SJCRH30 (cell line): Measurements from ENCODE around the gene PTPRM. TPM values are rescaled to one million over a fixed set of nuclear protein-coding genes. Genes with fewer than 3 reads are reported as not detected.

Experiments
- DNase-seq, 2 experiments: peaks; one replicate each; pipeline ENCODE4 v3.0.0-alpha.2; 2015 to 2020
- H3K27ac ChIP-seq: fragments of 250-450 bp; sonication (Bioruptor Pico); 2 replicates; pipeline ENCODE4 v1.5.1; 2020; ENCODE audit warnings: mild to moderate bottlenecking, moderate library complexity
- H3K27me3 ChIP-seq: fragments of 250-450 bp; sonication (Bioruptor Pico); 2 replicates; pipeline ENCODE4 v1.5.1; 2020; ENCODE audit warnings: mild to moderate bottlenecking, moderate library complexity
- H3K36me3 ChIP-seq: fragments of 250-450 bp; sonication (Bioruptor Pico); 2 replicates; pipeline ENCODE4 v1.5.1; 2020; ENCODE audit warnings: mild to moderate bottlenecking, moderate library complexity
- H3K4me1 ChIP-seq: fragments of 250-450 bp; sonication (Bioruptor Pico); 2 replicates; pipeline ENCODE4 v1.5.1; 2020; ENCODE audit warnings: mild to moderate bottlenecking, moderate library complexity
- H3K4me3 ChIP-seq: fragments of 250-450 bp; sonication (Bioruptor Pico); 2 replicates; pipeline ENCODE4 v1.5.1; 2020; ENCODE audit warnings: mild to moderate bottlenecking, moderate library complexity
- H3K9me3 ChIP-seq: fragments of 250-450 bp; sonication (Bioruptor Pico); replicated peaks from 2 replicates; pipeline ENCODE4 v1.5.1; 2020; ENCODE audit warnings: mild to moderate bottlenecking, moderate library complexity
- total RNA-seq: library from RNA; depleted of rRNA; stranded (reverse); fragments of >200 nt; shearing (Covaris generic); gene quantifications from 2 replicates; pipeline ENCODE4 v1.2.3, GENCODE V29; 2014

Gene PTPRM
- total RNA-seq, 1 experiment from 2014 or later, result 10.1 TPM

- Histone ChIP-seq H3K27ac (no peak overlapping the region), H3K4me3 (no peak overlapping the region), H3K36me3 (no peaks in the 10 kb centered on the region), H3K27me3 (no peaks in the 10 kb centered on the region), H3K4me1 (no peaks in the 10 kb centered on the region), H3K9me3 (no peaks in the 10 kb centered on the region)
- DNase-seq, result no peak
Measured at GRCh38 chr18:8194431-8194830, 627.3 kb downstream of the PTPRM start.

DNA sequence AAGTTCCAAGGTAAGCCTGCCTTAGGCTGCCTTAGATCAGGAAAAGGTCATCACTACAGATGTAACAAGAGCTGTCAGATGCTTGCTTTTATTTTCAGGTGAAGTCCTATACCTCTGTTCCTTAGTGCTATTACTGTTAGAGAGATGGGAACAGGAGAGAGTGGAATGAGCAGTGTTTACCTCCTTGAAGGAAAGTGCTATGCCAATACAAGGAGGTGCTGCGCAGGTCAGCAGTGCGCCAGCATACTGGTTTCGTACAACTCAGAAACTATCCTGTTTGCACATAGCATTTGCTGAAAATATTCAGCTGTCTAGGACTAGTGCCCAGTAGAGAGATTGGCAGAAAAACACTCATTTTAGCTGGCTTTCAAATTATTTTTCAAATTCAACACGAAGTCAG is 629.1 kb downstream of the PTPRM start:
- Histone ChIP-seq H3K9me3 (no peaks in the 10 kb centered on the region), H3K27me3 (no peaks in the 10 kb centered on the region), H3K36me3 (no peaks in the 10 kb centered on the region), H3K27ac (no peak overlapping the region), H3K4me1 (no peaks in the 10 kb centered on the region), H3K4me3 (no peak overlapping the region)
- DNase-seq, result no peak

DNA sequence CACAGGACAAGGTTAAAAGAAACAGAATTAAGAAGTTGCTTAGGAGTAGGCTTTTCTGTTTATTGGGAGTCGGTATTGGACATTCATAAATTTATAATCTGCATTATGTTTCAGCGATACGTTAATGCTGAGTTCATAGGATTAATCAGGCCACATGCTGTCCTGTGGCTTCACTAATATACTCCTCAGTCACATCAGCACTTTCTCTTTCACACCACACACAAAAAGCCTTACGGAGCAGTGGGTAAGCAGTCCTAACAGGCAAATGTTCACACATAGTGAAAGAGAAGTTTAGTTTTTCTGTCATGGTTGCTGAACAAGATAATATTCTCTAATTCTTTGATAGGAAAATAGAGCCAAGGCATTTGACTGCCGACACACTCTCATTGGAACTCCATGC is 630.4 kb downstream of the PTPRM start:
- Histone ChIP-seq H3K27ac (no peak overlapping the region), H3K36me3 (no peaks in the 10 kb centered on the region)

GRCh38 chr18:8207996-8208395 is 640.9 kb downstream of the PTPRM start:
- H3K27ac ChIP-seq, result no peak overlapping the region
- no peak for DNase-seq
- no peaks in the 10 kb centered on the region for H3K27me3 ChIP-seq
- H3K36me3 ChIP-seq, result no peaks in the 10 kb centered on the region
- no peaks in the 10 kb centered on the region for H3K4me1 ChIP-seq
- no peaks in the 10 kb centered on the region for H3K9me3 ChIP-seq
- no peak overlapping the region for H3K4me3 ChIP-seq

More for the DNA sequence above, 630.4 kb downstream of the PTPRM start:
- H3K9me3 ChIP-seq, result no peaks in the 10 kb centered on the region
- no peak overlapping the region for H3K4me3 ChIP-seq
- no peak for DNase-seq
- no peaks in the 10 kb centered on the region for H3K27me3 ChIP-seq
- no peaks in the 10 kb centered on the region for H3K4me1 ChIP-seq

DNA sequence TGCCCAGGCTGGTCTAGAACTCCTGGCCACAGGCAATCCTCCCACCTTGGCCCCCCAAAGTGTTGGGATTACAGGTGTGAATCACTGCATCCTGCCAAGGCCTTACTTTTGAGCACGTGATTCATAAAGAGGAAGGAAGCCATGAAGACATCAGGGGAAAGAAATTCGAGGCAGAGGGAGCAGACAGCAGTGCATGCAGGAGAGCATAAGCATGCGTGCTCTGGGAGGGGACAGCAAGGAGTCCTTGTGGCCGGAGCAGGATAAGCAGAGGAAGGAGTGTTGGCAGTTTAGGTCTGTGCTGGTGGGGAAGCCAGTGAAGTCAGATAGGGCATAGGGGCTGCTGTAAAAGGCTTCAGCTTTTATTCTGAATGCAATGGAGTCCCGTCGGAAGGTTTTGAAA is 641.6 kb downstream of the PTPRM start:
- Histone ChIP-seq H3K4me1 (no peaks in the 10 kb centered on the region), H3K9me3 (no peaks in the 10 kb centered on the region), H3K4me3 (no peak overlapping the region), H3K27me3 (no peaks in the 10 kb centered on the region), H3K36me3 (no peaks in the 10 kb centered on the region), H3K27ac (no peak overlapping the region)
- no peak for DNase-seq

DNA sequence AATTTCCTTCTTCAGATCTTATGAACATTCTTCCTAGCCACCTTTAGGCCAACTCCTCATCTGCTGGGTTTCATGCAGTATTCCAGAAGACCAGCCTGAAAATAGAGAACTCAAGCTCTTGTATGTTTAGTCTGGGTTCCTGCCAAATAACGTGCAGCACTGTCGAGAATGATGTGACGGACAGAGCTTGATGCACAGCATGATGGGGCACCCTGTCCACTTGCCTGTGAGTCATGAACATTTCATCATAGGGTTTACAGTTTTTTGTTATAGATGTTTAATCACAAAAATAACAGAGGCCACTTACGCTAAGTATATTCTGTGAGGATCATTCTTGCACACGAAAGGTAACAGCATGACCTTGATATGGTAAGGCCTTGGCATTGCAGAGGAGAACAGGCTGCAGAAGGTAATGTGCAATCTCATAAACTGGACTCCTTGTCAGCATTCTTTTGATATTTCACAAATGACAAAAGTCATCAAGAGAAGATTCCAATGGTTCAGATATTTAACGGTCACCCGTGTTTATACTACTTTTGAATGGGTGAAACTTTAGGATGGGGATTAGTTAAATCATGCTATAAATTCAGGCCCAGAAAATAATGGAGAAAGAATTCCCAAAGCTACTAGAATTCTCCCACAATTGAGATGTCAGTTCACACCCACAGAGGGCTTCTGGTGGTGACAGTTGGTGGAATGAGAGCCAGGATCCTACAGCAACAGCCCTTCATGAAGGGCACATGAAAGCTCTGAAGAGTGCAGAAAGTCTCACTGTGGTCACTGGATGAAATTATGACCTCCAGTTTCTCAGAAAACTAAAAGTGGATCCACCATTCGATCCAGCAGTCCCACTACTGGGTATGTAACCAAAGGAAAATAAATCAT is 646.0 kb downstream of the PTPRM start:
- no peaks in the 10 kb centered on the region for H3K9me3 ChIP-seq
- H3K27me3 ChIP-seq, result no peaks in the 10 kb centered on the region
- H3K36me3 ChIP-seq, result no peaks in the 10 kb centered on the region
- no peak for DNase-seq
- no peak overlapping the region for H3K27ac ChIP-seq
- H3K4me1 ChIP-seq, result no peaks in the 10 kb centered on the region
- no peak overlapping the region for H3K4me3 ChIP-seq

DNA sequence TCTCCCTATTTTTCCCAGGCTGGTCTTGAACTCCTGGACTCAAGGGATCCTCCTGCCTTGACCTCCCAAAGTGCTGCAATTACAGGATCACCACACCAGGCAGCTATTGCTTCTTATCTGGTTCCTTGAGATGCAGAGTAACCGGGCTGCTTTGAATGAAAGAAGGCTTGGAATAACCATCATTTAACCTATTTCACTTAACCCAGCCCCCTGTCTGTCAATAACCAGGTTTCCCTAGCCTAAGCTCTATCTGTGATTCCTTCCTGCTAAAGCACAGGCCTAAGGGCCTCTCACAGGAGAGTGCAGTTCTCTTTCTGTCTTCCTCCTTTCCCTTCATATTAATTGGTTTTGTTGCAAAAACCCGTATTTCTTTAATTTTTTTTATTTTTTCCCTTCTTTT is 648.6 kb downstream of the PTPRM start:
- Histone ChIP-seq H3K4me1 (no peaks in the 10 kb centered on the region), H3K27me3 (no peaks in the 10 kb centered on the region), H3K4me3 (no peak overlapping the region), H3K36me3 (no peaks in the 10 kb centered on the region), H3K9me3 (no peaks in the 10 kb centered on the region), H3K27ac (no peak overlapping the region)
- DNase-seq, result no peak

- Histone ChIP-seq H3K9me3 (no peaks in the 10 kb centered on the region), H3K27ac (no peak overlapping the region)
- no peak for DNase-seq
Measured at GRCh38 chr18:8217051-8217564, 650.0 kb downstream of the PTPRM start.

GRCh38 chr18:8218197-8218596 is 651.1 kb downstream of the PTPRM start:
- Histone ChIP-seq H3K9me3 (no peaks in the 10 kb centered on the region), H3K4me3 (no peak overlapping the region), H3K27me3 (no peaks in the 10 kb centered on the region), H3K27ac (no peak overlapping the region), H3K36me3 (no peaks in the 10 kb centered on the region), H3K4me1 (no peaks in the 10 kb centered on the region)
- DNase-seq, result no peak

More at GRCh38 chr18:8217051-8217564, 650.0 kb downstream of the PTPRM start:
- Histone ChIP-seq H3K4me3 (no peak overlapping the region), H3K27me3 (no peaks in the 10 kb centered on the region), H3K4me1 (no peaks in the 10 kb centered on the region), H3K36me3 (no peaks in the 10 kb centered on the region)

- Histone ChIP-seq H3K9me3 (no peaks in the 10 kb centered on the region), H3K4me1 (no peaks in the 10 kb centered on the region), H3K27me3 (no peaks in the 10 kb centered on the region), H3K36me3 (no peaks in the 10 kb centered on the region), H3K27ac (no peak overlapping the region), H3K4me3 (no peak overlapping the region)
- DNase-seq, result no peak
Measured at GRCh38 chr18:8221452-8221851, 654.3 kb downstream of the PTPRM start.

DNA sequence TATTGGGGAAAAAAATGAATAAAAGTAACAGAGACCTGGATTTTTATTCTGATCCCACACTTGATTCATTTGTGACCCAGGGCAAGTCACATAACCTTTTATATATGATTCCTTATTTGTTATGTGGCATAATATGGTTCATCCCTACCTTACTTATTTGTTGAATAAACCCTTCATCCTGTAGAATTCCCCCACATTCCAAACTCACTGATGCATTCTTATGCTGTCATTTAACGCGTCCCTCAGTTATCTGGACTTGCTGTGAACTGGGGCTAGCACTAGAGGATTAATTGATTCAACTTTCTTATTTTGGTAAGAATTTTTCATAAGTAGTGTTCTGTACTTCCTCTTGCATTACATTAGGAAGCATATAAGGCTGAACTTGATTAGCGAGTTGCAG is 657.5 kb downstream of the PTPRM start:
- DNase-seq, result no peak
- no peaks in the 10 kb centered on the region for H3K27me3 ChIP-seq
- H3K9me3 ChIP-seq, result no peaks in the 10 kb centered on the region
- H3K4me1 ChIP-seq, result no peaks in the 10 kb centered on the region
- no peaks in the 10 kb centered on the region for H3K36me3 ChIP-seq
- no peak overlapping the region for H3K4me3 ChIP-seq
- H3K27ac ChIP-seq, result no peak overlapping the region

- Histone ChIP-seq H3K36me3 (no peaks in the 10 kb centered on the region), H3K4me3 (no peak overlapping the region), H3K27ac (no peak overlapping the region), H3K27me3 (no peaks in the 10 kb centered on the region), H3K9me3 (no peaks in the 10 kb centered on the region), H3K4me1 (no peaks in the 10 kb centered on the region)
- no peak for DNase-seq
Measured at GRCh38 chr18:8229040-8229439, 661.9 kb downstream of the PTPRM start.

DNA sequence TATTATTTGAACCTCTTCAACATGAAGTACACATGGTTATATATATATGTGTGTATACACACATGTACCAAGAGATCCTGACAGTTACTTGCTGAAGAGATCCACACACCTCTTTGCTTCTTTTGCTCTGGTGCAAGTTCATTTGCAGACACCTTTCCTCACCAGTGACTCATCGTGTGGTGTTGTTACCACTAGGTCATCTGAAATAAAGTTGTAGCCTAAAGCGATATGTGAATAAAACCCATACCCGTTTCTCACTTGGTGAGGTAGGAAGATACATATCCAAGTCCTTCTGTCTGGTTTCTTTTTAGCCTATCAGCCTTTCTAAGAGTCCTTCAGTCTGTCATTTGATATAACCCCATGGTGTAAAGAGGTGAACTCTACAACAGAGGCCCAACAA is 662.7 kb downstream of the PTPRM start:
- Histone ChIP-seq H3K27me3 (no peaks in the 10 kb centered on the region), H3K4me1 (no peaks in the 10 kb centered on the region), H3K9me3 (no peaks in the 10 kb centered on the region), H3K36me3 (no peaks in the 10 kb centered on the region), H3K27ac (no peak overlapping the region), H3K4me3 (no peak overlapping the region)
- DNase-seq, result no peak

GRCh38 chr18:8231316-8231715 is 664.2 kb downstream of the PTPRM start:
- H3K4me1 ChIP-seq, result no peaks in the 10 kb centered on the region
- H3K27ac ChIP-seq, result no peak overlapping the region
- no peaks in the 10 kb centered on the region for H3K27me3 ChIP-seq
- no peaks in the 10 kb centered on the region for H3K9me3 ChIP-seq
- H3K36me3 ChIP-seq, result no peaks in the 10 kb centered on the region
- no peak overlapping the region for H3K4me3 ChIP-seq
- DNase-seq, result no peak

DNA sequence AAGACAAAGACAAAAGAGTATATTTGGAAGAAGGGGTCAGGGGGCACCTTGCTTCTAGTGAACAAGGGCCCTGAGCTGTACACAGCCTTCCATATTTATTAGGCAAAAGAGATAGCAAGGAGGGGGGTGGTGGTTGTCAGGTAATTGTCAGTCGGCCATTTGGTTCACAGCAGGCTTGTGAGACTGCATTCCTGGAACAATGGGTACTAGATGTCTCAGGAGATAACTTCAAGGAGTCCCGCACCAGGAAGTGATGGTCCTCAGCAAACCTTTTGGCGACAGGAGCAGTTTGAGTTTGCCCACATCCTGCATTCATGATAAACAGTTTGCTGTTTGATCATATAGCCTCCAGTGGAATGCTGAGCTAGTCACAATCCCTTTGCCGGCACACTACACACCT is 665.7 kb downstream of the PTPRM start:
- Histone ChIP-seq H3K9me3 (no peaks in the 10 kb centered on the region), H3K27ac (no peak overlapping the region), H3K27me3 (no peaks in the 10 kb centered on the region), H3K36me3 (no peaks in the 10 kb centered on the region), H3K4me3 (no peak overlapping the region), H3K4me1 (no peaks in the 10 kb centered on the region)
- no peak for DNase-seq

DNA sequence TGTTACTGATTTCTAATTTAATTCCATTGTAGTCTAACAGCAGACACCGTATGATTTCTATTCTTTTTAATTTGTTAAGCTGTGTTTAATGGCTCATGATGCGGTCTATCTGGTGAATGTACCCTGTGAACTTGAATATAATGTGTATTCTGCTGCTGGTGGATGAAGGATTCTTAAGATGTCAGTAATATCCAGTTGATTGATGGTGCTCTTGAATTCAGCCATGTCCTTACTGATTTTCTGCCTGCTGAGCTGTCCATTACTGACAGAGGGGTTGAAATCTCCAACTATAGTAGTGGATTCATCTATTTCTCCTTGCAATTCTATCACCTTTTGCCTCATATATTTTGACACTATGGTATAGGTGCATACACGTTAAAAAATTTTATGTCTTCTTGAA is 668.8 kb downstream of the PTPRM start:
- no peaks in the 10 kb centered on the region for H3K4me1 ChIP-seq
- H3K27me3 ChIP-seq, result no peaks in the 10 kb centered on the region
- no peaks in the 10 kb centered on the region for H3K9me3 ChIP-seq
- no peak overlapping the region for H3K27ac ChIP-seq
- H3K36me3 ChIP-seq, result no peaks in the 10 kb centered on the region
- H3K4me3 ChIP-seq, result no peak overlapping the region
- DNase-seq, result no peak
